WTC11 (cell line): ENCODE results near the gene ZNF518A. TPM values are rescaled to one million over a fixed set of nuclear protein-coding genes. Genes with fewer than 3 reads are reported as not detected.

Experiments used
- ATAC-seq: fragments of 200-7000 bp; cut with Tn5 transposase; 2 replicates; pipeline ENCODE4 v1.10.0; 2021; ENCODE audit warnings: mild to moderate bottlenecking, moderate library complexity
- CTCF ChIA-PET: fragments of 300-600 bp; sonication (Branson Sonifier 250); formaldehyde crosslinking; loops from one replicate; lab custom pipeline; 2021; ENCODE audit warnings: antibody characterized with exemption; lab: Charles Lee
- POLR2A ChIA-PET: fragments of 350-600 bp; sonication (Branson Sonifier 250); formaldehyde crosslinking; loops from one replicate; lab custom pipeline; 2021; ENCODE audit warnings: antibody characterized with exemption; lab: Charles Lee
- DNase-seq: peaks from one replicate; pipeline ENCODE4 v3.0.0; 2021; ENCODE audit warnings: low spot score
- H3K27ac Mint-ChIP-seq: 2 replicates; pipeline ENCODE4 v1.8.0; 2021; ENCODE audit warnings: mixed read lengths
- H3K27me3 Mint-ChIP-seq: 2 replicates; pipeline ENCODE4 v1.8.0; 2021; ENCODE audit warnings: low read depth, mild to moderate bottlenecking, moderate library complexity, mixed read lengths
- H3K36me3 Mint-ChIP-seq: 2 replicates; pipeline ENCODE4 v1.8.0; 2021; ENCODE audit warnings: mixed read lengths
- H3K4me1 Mint-ChIP-seq: 2 replicates; pipeline ENCODE4 v1.8.0; 2022; ENCODE audit warnings: mixed read lengths
- H3K4me3 Mint-ChIP-seq: 2 replicates; pipeline ENCODE4 v1.8.0; 2021; ENCODE audit warnings: mild to moderate bottlenecking, moderate library complexity, mixed read lengths
- H3K9me3 Mint-ChIP-seq: 2 replicates; pipeline ENCODE4 v1.8.0; 2021; ENCODE audit warnings: mixed read lengths
- E2F1 ChIP-seq: sonication (generic); formaldehyde crosslinking; IDR thresholded peaks from 2 replicates; pipeline ENCODE4 v1.8.0; 2022; ENCODE audit warnings: mild to moderate bottlenecking, missing genetic modification reagents
- E2F4 ChIP-seq: sonication (generic); formaldehyde crosslinking; IDR thresholded peaks from 2 replicates; pipeline ENCODE4 v1.8.1; 2022; ENCODE audit warnings: low read depth, mild to moderate bottlenecking, moderate library complexity, missing genetic modification reagents, borderline replicate concordance
- E2F5 ChIP-seq: sonication (generic); formaldehyde crosslinking; IDR thresholded peaks from 2 replicates; pipeline ENCODE4 v1.8.1; 2022; ENCODE audit warnings: mild to moderate bottlenecking, moderate library complexity, missing genetic modification reagents
- EMX1 ChIP-seq: fragments of 250-450 bp; sonication (Bioruptor Pico); IDR thresholded peaks from 2 replicates; pipeline ENCODE4 v1.8.0; 2021; ENCODE audit warnings: mild to moderate bottlenecking
- HMGA2 ChIP-seq: fragments of 250-450 bp; sonication (Bioruptor Pico); IDR thresholded peaks from 2 replicates; pipeline ENCODE4 v1.4.0; 2021; ENCODE audit warnings: mild to moderate bottlenecking, moderate library complexity
- IRF1 ChIP-seq: sonication (generic); formaldehyde crosslinking; IDR thresholded peaks from 2 replicates; pipeline ENCODE4 v1.8.0; 2023; ENCODE audit warnings: missing genetic modification reagents
- MAX ChIP-seq: sonication (generic); formaldehyde crosslinking; IDR thresholded peaks from 2 replicates; pipeline ENCODE4 v1.8.0; 2022; ENCODE audit warnings: mild to moderate bottlenecking, missing genetic modification reagents
- MYBL2 ChIP-seq: sonication (generic); formaldehyde crosslinking; IDR thresholded peaks from 2 replicates; pipeline ENCODE4 v1.8.1; 2023; ENCODE audit warnings: mild to moderate bottlenecking, moderate library complexity, missing genetic modification reagents
- NFYB ChIP-seq: sonication (generic); formaldehyde crosslinking; conservative IDR thresholded peaks from 2 replicates; pipeline ENCODE4 v1.8.0; 2022; ENCODE audit warnings: low read depth, missing genetic modification reagents
- NR1H2 ChIP-seq: sonication (generic); formaldehyde crosslinking; IDR thresholded peaks from 2 replicates; pipeline ENCODE4 v1.9.0; 2021; ENCODE audit warnings: mild to moderate bottlenecking, moderate library complexity, missing genetic modification reagents
- SOX15 ChIP-seq: fragments of 250-450 bp; sonication (Bioruptor Pico); IDR thresholded peaks from 2 replicates; pipeline ENCODE4 v1.9.0; 2021; ENCODE audit warnings: mild to moderate bottlenecking
- TEAD1 ChIP-seq: sonication (generic); formaldehyde crosslinking; IDR thresholded peaks from 2 replicates; pipeline ENCODE4 v1.8.0; 2022; ENCODE audit warnings: mild to moderate bottlenecking, missing genetic modification reagents
- ZNF263 ChIP-seq: sonication (generic); formaldehyde crosslinking; IDR thresholded peaks from 2 replicates; pipeline ENCODE4 v1.8.1; 2022; ENCODE audit warnings: low read depth, mild to moderate bottlenecking, moderate library complexity, missing genetic modification reagents
- ZNF281 ChIP-seq: sonication (generic); formaldehyde crosslinking; IDR thresholded peaks from 2 replicates; pipeline ENCODE4 v1.8.0; 2023; ENCODE audit warnings: mild to moderate bottlenecking, missing genetic modification reagents
- ZNF317 ChIP-seq: sonication (generic); formaldehyde crosslinking; IDR thresholded peaks from 2 replicates; pipeline ENCODE4 v1.8.1; 2023; ENCODE audit warnings: low read depth, mild to moderate bottlenecking, moderate library complexity, missing genetic modification reagents, borderline replicate concordance
- ZNF512 ChIP-seq: sonication (generic); formaldehyde crosslinking; IDR thresholded peaks from 2 replicates; pipeline ENCODE4 v1.8.1; 2022; ENCODE audit warnings: missing genetic modification reagents, borderline replicate concordance
- total RNA-seq: library from RNA; stranded (reverse); gene quantifications from 3 replicates; pipeline ENCODE4 v1.2.3, GENCODE V29; 2021

The ZNF518A gene
- total RNA-seq, 1 experiment from 2014 or later, result 29.9 TPM

GRCh38 chr10:96165726-96166125, 35.6 kb downstream of the ZNF518A start:
- Mint-ChIP-seq H3K36me3 (peaks cover 27% of the 10 kb centered on the region), H3K27ac (no peak overlapping the region; the same call in 1 of the 2 replicates), H3K4me1 (no peaks in the 10 kb centered on the region), H3K27me3 (no peaks in the 10 kb centered on the region), H3K9me3 (peaks cover 21% of the 10 kb centered on the region), H3K4me3 (no peak overlapping the region)
- no peak for TF ChIP-seq MAX
- TF ChIP-seq E2F1 (CRISPR knock-in tag), result no peak
- TF ChIP-seq EMX1 (CRISPR knock-in tag), result no peak
- no peak for TF ChIP-seq ZNF317 (CRISPR knock-in tag)
- no peak for TF ChIP-seq TEAD1 (CRISPR knock-in tag)
- TF ChIP-seq NFYB (CRISPR knock-in tag), result no peak
- ChIA-PET CTCF (interaction anchor here (0.5 to 0.6 kb wide), 2 partner anchors 45 to 63 kb away, joined by 3 read pairs; no protein-coding TSS in a partner anchor), POLR2A (interaction anchor here (1.4 kb wide), 1 partner anchor 41 kb away, joined by 3 read pairs; no protein-coding TSS in a partner anchor)
- DNase-seq (no peak), ATAC-seq (no peak)

- CTCF ChIA-PET, result no interaction called here
- Mint-ChIP-seq H3K4me3 (no peak overlapping the region), H3K27ac (no peak overlapping the region), H3K27me3 (no peaks in the 10 kb centered on the region), H3K9me3 (peaks cover 30% of the 10 kb centered on the region), H3K36me3 (peaks cover 21% of the 10 kb centered on the region), H3K4me1 (no peaks in the 10 kb centered on the region)
- DNase-seq (no peak), ATAC-seq (no peak)
- no peak for TF ChIP-seq HMGA2
- no peak for TF ChIP-seq IRF1 (CRISPR knock-in tag)
- no peak for TF ChIP-seq ZNF263 (CRISPR knock-in tag)
- no peak for TF ChIP-seq E2F4 (CRISPR knock-in tag)
- TF ChIP-seq MYBL2 (CRISPR knock-in tag), result no peak
- TF ChIP-seq SOX15, result no peak
- no peak for TF ChIP-seq E2F5 (CRISPR knock-in tag)
- TF ChIP-seq ZNF281, result no peak
- no peak for TF ChIP-seq NR1H2 (CRISPR knock-in tag)
- TF ChIP-seq ZNF512 (CRISPR knock-in tag), result no peak
- POLR2A ChIA-PET, result no interaction called here
These were observed 38.4 kb downstream of the ZNF518A start for GRCh38 chr10:96168546-96168945.
